Left colon (tissue), 2 donors: ENCODE results near the gene TMEM47. TPM values are rescaled to one million over a fixed set of nuclear protein-coding genes. Genes with fewer than 3 reads are reported as not detected.

Source experiments
- ATAC-seq: fragments of 200-7000 bp; cut with Tn5 transposase; one replicate; pipeline ENCODE4 v1.9.1; 2020; ENCODE audit warnings: mild to moderate bottlenecking, moderate library complexity
- DNase-seq, 2 donors: peaks; one replicate each; pipeline ENCODE4 v3.0.0-alpha.2; 2020
- intact Hi-C, 2 donors: fragments of 100-400 bp; cut with DNase I in 1 of 2; cut with micrococcal nuclease in 1 of 2; formaldehyde crosslinking; loops; one replicate each; pipeline versions ENCODE4 v1.11.2 to v1.14.0; 2022; cut with DNase I, micrococcal nuclease
- total RNA-seq, 2 donors: library from RNA; stranded (reverse); fragmentation: NEBNext Ultra II Directional; extraction: Animal tissue kit (Norgen Biotek cat#: 25700); gene quantifications; one replicate each; pipeline ENCODE4 v1.2.1, GENCODE V29; 2021
- donor health status: DM: no; HTN: no; CAD: no.
- donor health status: DM: yes; HTN: yes; CAD: no.

TMEM47 gene
- total RNA-seq, 2 donors from 2014 or later: 3.8 to 9.1 TPM

GRCh38 chrX:34598362-34598761, 58.7 kb downstream of the TMEM47 start:
- intact Hi-C loops: no loop called here

GRCh38 chrX:34586936-34587335, 70.1 kb downstream of the TMEM47 start:
- no peak for ATAC-seq
- intact Hi-C loops: no loop called here

More at GRCh38 chrX:34598362-34598761, 58.7 kb downstream of the TMEM47 start:
- DNase-seq (no peak), ATAC-seq (no peak)

GRCh38 chrX:34586346-34586911, 70.7 kb downstream of the TMEM47 start:
- intact Hi-C loops: no loop called here
- no peak for ATAC-seq
- no peak for DNase-seq

More at GRCh38 chrX:34586936-34587335, 70.1 kb downstream of the TMEM47 start:
- no peak for DNase-seq

- intact Hi-C loops: no loop called here
- no peak for DNase-seq
- no peak for ATAC-seq
These were observed 71.5 kb downstream of the TMEM47 start for GRCh38 chrX:34585561-34585960.

GRCh38 chrX:34584781-34585180, 72.3 kb downstream of the TMEM47 start:
- DNase-seq (no peak), ATAC-seq (no peak)
- intact Hi-C loops: no loop called here

GRCh38 chrX:34580069-34580468, 77.0 kb downstream of the TMEM47 start:
- ATAC-seq (no peak), DNase-seq (no peak)
- intact Hi-C loops: no loop called here

GRCh38 chrX:34578237-34578636, 78.8 kb downstream of the TMEM47 start:
- no peak for ATAC-seq
- intact Hi-C loops: no loop called here
- no peak for DNase-seq
